ENCODE data around the gene DNAH17. TPM values are rescaled to one million over a fixed set of nuclear protein-coding genes. Genes with fewer than 3 reads are reported as not detected.

DNAH17 gene
- total RNA-seq, 2 donors from 2014 or later: not detected

DNA sequence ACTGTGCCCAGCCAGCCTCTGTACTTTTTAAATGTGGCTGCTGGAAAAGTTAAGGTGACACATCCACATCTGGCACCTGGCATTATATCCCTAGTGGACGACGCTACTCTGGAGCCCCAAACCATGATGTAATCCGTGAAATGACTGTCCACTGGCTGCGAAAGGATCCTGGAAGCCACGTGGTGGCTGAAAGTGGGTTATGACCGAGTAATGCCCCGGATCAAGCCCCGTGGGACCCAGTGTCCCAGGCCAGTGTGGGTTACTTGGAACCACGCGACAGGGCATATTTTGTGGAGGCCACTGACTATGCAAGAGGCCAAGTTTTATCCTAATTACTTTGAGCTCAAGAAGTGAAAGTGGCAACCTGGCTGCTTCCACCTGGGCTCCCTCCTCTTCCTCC is 119.1 kb downstream of the DNAH17 start:
- Histone ChIP-seq H3K4me3 (no peak overlapping the region), H3K27me3 (no peaks in the 10 kb centered on the region), H3K36me3 (replicated peaks in 1 of 2; ENCODE audit: insufficient read depth in 1 of 2, low read depth in 2 of 2) (no peaks in the 10 kb centered on the region), H3K9me3 (no peaks in the 10 kb centered on the region), H3K4me1 (no peaks in the 10 kb centered on the region), H3K27ac (no peak overlapping the region)
- no peak for DNase-seq
- no peak for TF ChIP-seq POLR2A (IDR thresholded peaks at IDR 0.05)
- TF ChIP-seq, protein P1, sequence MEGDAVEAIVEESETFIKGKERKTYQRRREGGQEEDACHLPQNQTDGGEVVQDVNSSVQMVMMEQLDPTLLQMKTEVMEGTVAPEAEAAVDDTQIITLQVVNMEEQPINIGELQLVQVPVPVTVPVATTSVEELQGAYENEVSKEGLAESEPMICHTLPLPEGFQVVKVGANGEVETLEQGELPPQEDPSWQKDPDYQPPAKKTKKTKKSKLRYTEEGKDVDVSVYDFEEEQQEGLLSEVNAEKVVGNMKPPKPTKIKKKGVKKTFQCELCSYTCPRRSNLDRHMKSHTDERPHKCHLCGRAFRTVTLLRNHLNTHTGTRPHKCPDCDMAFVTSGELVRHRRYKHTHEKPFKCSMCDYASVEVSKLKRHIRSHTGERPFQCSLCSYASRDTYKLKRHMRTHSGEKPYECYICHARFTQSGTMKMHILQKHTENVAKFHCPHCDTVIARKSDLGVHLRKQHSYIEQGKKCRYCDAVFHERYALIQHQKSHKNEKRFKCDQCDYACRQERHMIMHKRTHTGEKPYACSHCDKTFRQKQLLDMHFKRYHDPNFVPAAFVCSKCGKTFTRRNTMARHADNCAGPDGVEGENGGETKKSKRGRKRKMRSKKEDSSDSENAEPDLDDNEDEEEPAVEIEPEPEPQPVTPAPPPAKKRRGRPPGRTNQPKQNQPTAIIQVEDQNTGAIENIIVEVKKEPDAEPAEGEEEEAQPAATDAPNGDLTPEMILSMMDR (IDR thresholded peaks at IDR 0.05): no peak
- WGBS, 2 donors: 75% methylated on average over 10 of the region's 10 CpGs; no CpG with 5 or more reads in 1 of the 2 donors
- intact Hi-C loops (cut with DNase I): no loop called here
- ATAC-seq: no peak

DNA sequence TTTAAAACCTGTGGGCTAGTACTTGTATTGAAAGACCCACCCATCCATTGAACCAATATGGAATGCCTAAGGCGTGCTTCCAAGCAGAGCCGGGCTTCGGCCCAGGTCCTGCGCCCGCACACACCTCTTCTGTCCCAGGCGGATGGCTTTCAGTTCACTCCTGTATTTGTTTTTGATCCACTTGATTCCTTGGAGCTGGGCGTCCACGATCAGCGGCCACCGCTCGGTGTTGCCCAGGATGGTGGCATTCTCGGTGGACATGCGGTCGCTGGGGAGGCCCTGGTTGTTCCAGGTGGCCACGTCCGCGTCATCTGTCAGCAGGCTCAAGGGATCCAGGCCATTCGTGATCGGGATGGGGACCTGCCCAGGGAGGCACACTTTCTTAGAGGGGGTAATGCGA is 122.8 kb downstream of the DNAH17 start:
- DNase-seq (no peak), ATAC-seq (no peak)
- no peaks in the 10 kb centered on the region for H3K9me3 ChIP-seq
- no peak overlapping the region for H3K4me3 ChIP-seq
- intact Hi-C loops (cut with DNase I): no loop called here
- no peaks in the 10 kb centered on the region for H3K4me1 ChIP-seq
- WGBS, 2 donors: 86 to 89% methylated on average over 10 to 20 of the region's 20 CpGs
- H3K27ac ChIP-seq: no peak overlapping the region
- H3K36me3 ChIP-seq (replicated peaks in 1 of 2; ENCODE audit: insufficient read depth in 1 of 2, low read depth in 2 of 2): no peaks in the 10 kb centered on the region
- TF ChIP-seq, protein P1 (IDR thresholded peaks at IDR 0.05): no peak
- no peak for TF ChIP-seq POLR2A (IDR thresholded peaks at IDR 0.05)
- H3K27me3 ChIP-seq: no peaks in the 10 kb centered on the region

DNA sequence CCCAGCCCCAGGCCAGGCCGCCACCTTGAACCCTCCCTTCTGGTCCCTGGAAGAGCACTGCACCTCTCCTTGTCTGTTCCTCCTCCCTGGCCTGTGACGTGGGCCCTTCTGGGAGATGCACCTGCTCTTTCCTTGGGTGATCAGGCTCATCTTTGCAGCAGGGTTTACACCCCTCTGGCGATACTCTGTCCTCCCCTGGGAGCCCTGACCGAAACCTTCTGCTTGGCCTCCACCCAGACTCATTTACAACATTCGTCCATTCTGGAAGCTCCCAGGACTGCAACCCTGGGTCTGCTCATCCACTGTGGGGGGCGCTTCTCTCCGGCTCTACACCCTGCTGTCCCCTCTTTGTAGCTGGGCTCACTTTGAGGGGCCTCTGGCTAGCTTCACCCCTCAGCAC is 125.4 kb downstream of the DNAH17 start:
- H3K36me3 ChIP-seq (replicated peaks in 1 of 2; ENCODE audit: insufficient read depth in 1 of 2, low read depth in 2 of 2): no peaks in the 10 kb centered on the region
- H3K4me3 ChIP-seq: no peak overlapping the region
- ATAC-seq (no peak), DNase-seq (no peak)
- H3K4me1 ChIP-seq: no peaks in the 10 kb centered on the region
- 75 to 83% methylated on average over 7 of the region's 7 CpGs for WGBS, 2 donors
- no peaks in the 10 kb centered on the region for H3K9me3 ChIP-seq
- TF ChIP-seq POLR2A (IDR thresholded peaks at IDR 0.05): no peak
- TF ChIP-seq, protein P1 (IDR thresholded peaks at IDR 0.05): no peak
- H3K27me3 ChIP-seq: no peaks in the 10 kb centered on the region
- no peak overlapping the region for H3K27ac ChIP-seq
- intact Hi-C loops (cut with DNase I): no loop called here

GRCh38 chr17:78450696-78451345 is 126.4 kb downstream of the DNAH17 start:
- ATAC-seq (no peak), DNase-seq (no peak)
- Histone ChIP-seq H3K4me1 (no peaks in the 10 kb centered on the region), H3K4me3 (no peak overlapping the region), H3K36me3 (replicated peaks in 1 of 2; ENCODE audit: insufficient read depth in 1 of 2, low read depth in 2 of 2) (no peaks in the 10 kb centered on the region), H3K9me3 (no peaks in the 10 kb centered on the region), H3K27ac (no peak overlapping the region), H3K27me3 (no peaks in the 10 kb centered on the region)
- intact Hi-C loops (cut with DNase I): no loop called here
- TF ChIP-seq POLR2A (IDR thresholded peaks at IDR 0.05): no peak
- TF ChIP-seq, protein P1 (IDR thresholded peaks at IDR 0.05): no peak
- 62 to 76% methylated on average over 13 to 20 of the region's 20 CpGs for WGBS, 2 donors

DNA sequence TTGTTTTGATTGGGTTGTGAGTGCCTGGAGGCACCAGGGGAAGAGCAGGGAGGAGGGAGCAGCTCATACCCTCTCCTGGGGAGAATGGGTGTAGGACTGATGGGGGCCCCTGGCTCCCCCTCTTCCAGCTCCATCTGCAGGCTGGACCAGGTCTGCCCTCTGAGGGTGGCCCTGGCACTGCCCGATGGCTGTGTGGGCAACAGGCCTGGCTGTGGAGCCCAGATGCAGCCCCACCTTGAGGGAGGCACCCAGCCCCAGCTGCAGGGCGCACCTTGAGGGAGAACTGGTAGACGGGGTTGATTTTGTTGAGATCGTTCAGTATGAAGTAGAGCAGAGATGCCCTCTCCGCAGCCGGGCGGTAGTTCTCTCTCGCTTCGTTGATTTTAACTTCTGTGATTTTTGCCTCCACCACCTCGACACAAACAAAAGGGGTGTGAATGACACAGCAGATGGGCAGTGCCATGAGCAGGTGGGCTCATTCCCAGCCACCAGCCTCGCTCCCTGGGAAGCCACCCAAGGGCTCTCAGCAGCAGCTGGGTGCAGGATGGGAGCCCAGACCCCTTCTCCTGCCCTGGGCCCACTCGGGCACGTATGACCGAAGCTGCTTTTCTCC is 127.1 kb downstream of the DNAH17 start:
- 61 to 63% methylated on average over 11 to 13 of the region's 14 CpGs for WGBS, 2 donors
- ATAC-seq: no peak

More for the DNA sequence above, 127.1 kb downstream of the DNAH17 start:
- TF ChIP-seq, protein P1 (IDR thresholded peaks at IDR 0.05): no peak
- TF ChIP-seq POLR2A (IDR thresholded peaks at IDR 0.05): no peak
- H3K36me3 ChIP-seq (replicated peaks in 1 of 2; ENCODE audit: insufficient read depth in 1 of 2, low read depth in 2 of 2): no peaks in the 10 kb centered on the region
- no peaks in the 10 kb centered on the region for H3K4me1 ChIP-seq
- no peaks in the 10 kb centered on the region for H3K9me3 ChIP-seq
- H3K4me3 ChIP-seq: no peak overlapping the region
- no peak for DNase-seq
- H3K27me3 ChIP-seq: no peaks in the 10 kb centered on the region
- intact Hi-C loops (cut with DNase I): no loop called here
- no peak overlapping the region for H3K27ac ChIP-seq
